Neuronal stem cell (in vitro differentiated cells): ENCODE measurements around the gene FSCN2.

Experiments used
- DNase-seq: peaks from one replicate; pipeline ENCODE4 v3.0.0-alpha.2; 2013; ENCODE audit warnings: low spot score
- H2AFZ ChIP-seq: one replicate; pipeline ENCODE4 v1.6.1; 2013; ENCODE audit warnings: mild to moderate bottlenecking, low read length, inconsistent platforms
- H2AK5ac ChIP-seq: 2 replicates; pipeline ENCODE4 v1.6.1; 2013; ENCODE audit warnings: low read depth, mild to moderate bottlenecking, inconsistent platforms, low read length, moderate library complexity, mixed read lengths
- H2BK120ac ChIP-seq: 2 replicates; pipeline ENCODE4 v1.6.1; 2013; ENCODE audit warnings: low read depth, mild to moderate bottlenecking, inconsistent platforms, low read length, moderate library complexity, mixed read lengths
- H2BK12ac ChIP-seq: one replicate; pipeline ENCODE4 v1.6.1; 2013; ENCODE audit warnings: low read length, inconsistent platforms
- H2BK15ac ChIP-seq: 2 replicates; pipeline ENCODE4 v1.6.1; 2013; ENCODE audit warnings: mild to moderate bottlenecking, low read length, inconsistent platforms, mixed read lengths
- H2BK5ac ChIP-seq: one replicate; pipeline ENCODE4 v1.6.1; 2013; ENCODE audit warnings: inconsistent platforms, mild to moderate bottlenecking, low read length, moderate library complexity
- H3K14ac ChIP-seq: one replicate; pipeline ENCODE4 v1.6.1; 2013; ENCODE audit warnings: low read length, inconsistent platforms
- H3K18ac ChIP-seq: 2 replicates; pipeline ENCODE4 v1.6.1; 2013; ENCODE audit warnings: low read length, inconsistent platforms
- H3K23ac ChIP-seq: 2 replicates; pipeline ENCODE4 v1.6.1; 2013; ENCODE audit warnings: low read depth, mild to moderate bottlenecking, mixed read lengths, low read length, inconsistent platforms; ENCODE audit not compliant: poor library complexity
- H3K27ac ChIP-seq: replicated peaks from 3 replicates; pipeline ENCODE4 v1.5.1; 2013; ENCODE audit warnings: low read length, inconsistent platforms
- H3K27me3 ChIP-seq, 3 experiments: 2 replicates each; pipeline ENCODE4 v1.6.1; 2013; ENCODE audit warnings: low read length in 3 of 3, mild to moderate bottlenecking in 2 of 3, inconsistent platforms in 1 of 3, low read depth in 1 of 3, mixed read lengths in 1 of 3, moderate library complexity in 1 of 3; ENCODE audit not compliant: control insufficient read depth in 3 of 3, insufficient read depth in 3 of 3
- H3K36me3 ChIP-seq, 2 donors: replicated peaks in 1 of 2; 2 replicates each; pipeline ENCODE4 v1.6.1; 2013; ENCODE audit warnings: low read length in 2 of 2; ENCODE audit not compliant: control insufficient read depth in 2 of 2, insufficient read depth in 2 of 2
- H3K4ac ChIP-seq: 2 replicates; pipeline ENCODE4 v1.6.1; 2013; ENCODE audit warnings: inconsistent platforms, mild to moderate bottlenecking, low read length, moderate library complexity
- H3K4me1 ChIP-seq, 2 donors: 1 replicate in 1 of 2; 2 replicates in 1 of 2; pipeline ENCODE4 v1.6.1; 2013; ENCODE audit warnings: low read length in 2 of 2, low read depth in 1 of 2; ENCODE audit not compliant: control insufficient read depth in 2 of 2, insufficient read depth in 1 of 2
- H3K4me2 ChIP-seq: one replicate; pipeline ENCODE4 v1.6.1; 2013; ENCODE audit warnings: mild to moderate bottlenecking, low read length, inconsistent platforms; ENCODE audit not compliant: insufficient read depth, poor library complexity, severe bottlenecking
- H3K4me3 ChIP-seq, 2 donors: 2 replicates each; pipeline ENCODE4 v1.5.1; 2013; ENCODE audit warnings: low read length in 2 of 2, mild to moderate bottlenecking in 2 of 2, inconsistent platforms in 1 of 2, moderate library complexity in 1 of 2
- H3K79me1 ChIP-seq: one replicate; pipeline ENCODE4 v1.6.1; 2013; ENCODE audit warnings: low read depth, mild to moderate bottlenecking, inconsistent platforms, low read length, moderate library complexity
- H3K9ac ChIP-seq: one replicate; pipeline ENCODE4 v1.6.1; 2013; ENCODE audit warnings: mild to moderate bottlenecking, low read depth, low read length, inconsistent platforms; ENCODE audit not compliant: poor library complexity
- H3K9me3 ChIP-seq, 2 donors: replicated peaks in 1 of 2; 2 replicates each; pipeline versions ENCODE3 to v1.6.1; 2013; ENCODE audit warnings: low read length in 2 of 2, mild to moderate bottlenecking in 2 of 2, inconsistent platforms in 1 of 2, low read depth in 1 of 2, mixed read lengths in 1 of 2, moderate library complexity in 1 of 2; ENCODE audit not compliant: control insufficient read depth in 2 of 2, insufficient read depth in 1 of 2
- H4K8ac ChIP-seq: one replicate; pipeline ENCODE4 v1.6.1; 2013; ENCODE audit warnings: low read depth, mild to moderate bottlenecking, inconsistent platforms, low read length, moderate library complexity
- H4K91ac ChIP-seq: one replicate; pipeline ENCODE4 v1.6.1; 2013; ENCODE audit warnings: low read length, low read depth, mild to moderate bottlenecking, inconsistent platforms; ENCODE audit not compliant: poor library complexity
- WGBS, 2 donors: extraction: QIAGEN DNeasy Blood & Tissue Kit; methylation state at CpG; one replicate each; pipeline ENCODE4 v1.1.7; 2013; ENCODE audit warnings: missing lambda C conversion rate in 2 of 2, mixed read lengths in 1 of 2; ENCODE audit not compliant: insufficient read length in 2 of 2, insufficient replicate concordance in 1 of 2; ENCODE audit errors: extremely low coverage in 2 of 2; 5-methylcytosine and 5-hydroxymethylcytosine counted together

The FSCN2 gene

DNA sequence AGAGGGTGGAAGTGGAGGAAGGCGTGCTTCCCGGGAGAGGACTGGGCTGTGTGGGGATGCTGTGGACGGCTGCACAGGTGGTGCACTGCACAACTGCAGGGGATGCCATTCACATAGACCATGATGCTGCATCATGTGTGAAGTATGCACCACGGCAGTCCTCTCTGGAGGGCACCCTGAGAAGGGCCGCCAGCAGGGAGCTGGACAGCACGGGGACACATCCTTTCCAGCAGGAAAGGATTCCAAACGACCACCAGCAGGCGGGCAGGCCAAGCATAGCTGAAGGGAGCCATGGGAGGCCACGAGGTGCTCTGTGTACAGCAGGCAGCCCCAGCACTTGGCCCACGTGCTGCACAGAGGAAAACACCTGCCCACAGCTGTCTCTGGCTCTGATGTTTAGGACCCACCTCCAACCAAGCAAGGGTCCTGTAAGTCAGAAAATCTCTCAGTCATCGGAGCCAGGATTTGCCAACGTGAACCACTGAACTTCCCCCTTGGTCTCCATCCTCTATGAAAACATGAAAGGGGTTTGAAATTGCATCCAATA lies 25.6 kb upstream of the FSCN2 start:
- no peaks in the 10 kb centered on the region for H3K36me3 ChIP-seq
- no peak overlapping the region for H3K4me3 ChIP-seq
- no peak overlapping the region for H3K4ac ChIP-seq
- H3K9ac ChIP-seq = peak overlapping the region; percentile 44
- H3K23ac ChIP-seq = peak overlapping the region; percentile 52
- no peak overlapping the region for H2BK12ac ChIP-seq
- H2BK5ac ChIP-seq = no peak overlapping the region
- no peaks in the 10 kb centered on the region for H3K79me1 ChIP-seq
- H2BK120ac ChIP-seq = peak overlapping the region; percentile 41
- no peak overlapping the region for H4K8ac ChIP-seq
- H4K91ac ChIP-seq = no peak overlapping the region
- no peak overlapping the region for H2AFZ ChIP-seq
- no peak overlapping the region for H3K4me2 ChIP-seq
- peaks cover 0 to 1% of the 10 kb centered on the region in 2 donors for H3K4me1 ChIP-seq
- peaks cover 0 to 2% of the 10 kb centered on the region in 2 donors for H3K9me3 ChIP-seq
- H2BK15ac ChIP-seq = no peak overlapping the region
- H3K27ac ChIP-seq = no peak overlapping the region
- DNase-seq = no peak
- peak overlapping the region; percentile 83 for H2AK5ac ChIP-seq
- peaks cover 0 to 6% (median 0%) of the 10 kb centered on the region in 3 experiments for H3K27me3 ChIP-seq
- H3K14ac ChIP-seq = no peak overlapping the region
- no CpG with 5 or more reads among the region's 12 CpGs for WGBS, 2 donors
- peak overlapping the region; percentile 7 for H3K18ac ChIP-seq

DNA sequence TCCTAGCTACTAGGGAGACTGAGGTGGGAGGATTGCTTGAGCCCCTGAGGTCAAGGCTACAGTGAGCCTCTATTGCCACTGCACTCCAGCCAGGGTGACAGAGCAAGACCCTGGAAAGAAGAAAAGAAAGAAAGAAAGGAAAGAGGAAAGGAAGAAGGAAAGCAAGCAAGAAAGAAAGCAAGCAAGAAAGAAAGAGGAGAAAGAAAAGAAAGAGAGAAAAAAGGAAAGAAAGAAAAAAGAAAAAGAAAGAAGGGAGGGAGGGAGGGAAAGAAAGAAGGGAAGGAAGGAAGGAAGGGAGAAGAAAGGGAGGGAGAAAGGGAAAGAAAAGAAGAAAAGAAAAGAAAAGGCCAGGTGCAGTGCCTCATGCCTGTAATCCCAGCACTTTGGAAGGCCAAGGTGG lies 24.6 kb upstream of the FSCN2 start:
- Histone ChIP-seq H3K27me3 (peaks cover 0 to 6% (median 0%) of the 10 kb centered on the region in 3 experiments), H3K18ac (no peak overlapping the region)

DNA sequence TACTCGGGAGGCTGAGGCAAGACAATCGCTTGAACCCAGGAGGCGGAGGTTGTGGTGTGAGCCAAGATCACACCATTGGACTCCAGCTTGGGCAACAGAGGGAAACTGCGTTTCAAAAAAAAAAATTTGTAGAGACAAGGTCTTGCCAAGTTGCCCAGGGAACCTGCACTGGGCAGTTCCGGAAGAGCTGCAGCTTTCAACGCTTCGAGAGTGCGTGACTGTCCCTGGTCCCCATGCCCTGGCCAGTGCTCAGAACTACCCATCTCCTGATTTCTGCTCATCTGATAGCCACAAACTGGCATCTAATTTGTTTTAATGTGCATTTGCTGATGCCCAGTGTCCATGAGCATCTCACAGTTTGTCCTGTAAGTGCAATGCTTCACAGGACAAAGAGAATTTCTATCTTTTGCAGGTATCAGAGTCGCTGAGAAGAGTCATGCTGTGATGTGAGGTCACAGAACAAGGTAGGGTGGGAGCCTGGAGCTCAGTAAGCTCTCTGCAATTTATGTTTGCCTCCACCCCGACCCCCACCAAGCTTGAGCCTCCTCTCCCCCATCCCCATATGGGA lies 19.5 kb upstream of the FSCN2 start:
- H3K18ac ChIP-seq = no peak overlapping the region
- peaks cover 0 to 8% of the 10 kb centered on the region in 2 donors for H3K9me3 ChIP-seq
- peak overlapping the region in 1 of 2 donors; percentile 95 for H3K4me3 ChIP-seq
- no CpG with 5 or more reads among the region's 10 CpGs for WGBS, 2 donors
- peaks cover 5 to 7% of the 10 kb centered on the region in 2 donors for H3K4me1 ChIP-seq
- no peak overlapping the region for H2AK5ac ChIP-seq
- peak overlapping the region; percentile 7 for H3K27ac ChIP-seq
- no peak overlapping the region for H4K91ac ChIP-seq
- H2BK15ac ChIP-seq = no peak overlapping the region
- H3K4me2 ChIP-seq = peak overlapping the region; percentile 26
- H3K27me3 ChIP-seq = no peaks in the 10 kb centered on the region
- no peak overlapping the region for H2AFZ ChIP-seq
- H3K79me1 ChIP-seq = peaks cover 11% of the 10 kb centered on the region
- H2BK5ac ChIP-seq = no peak overlapping the region
- H3K36me3 ChIP-seq = peaks cover 29 to 39% of the 10 kb centered on the region in 2 donors
- no peak overlapping the region for H3K14ac ChIP-seq
- no peak overlapping the region for H2BK120ac ChIP-seq
- H4K8ac ChIP-seq = no peak overlapping the region
- no peak for DNase-seq
- H3K9ac ChIP-seq = no peak overlapping the region
- no peak overlapping the region for H3K23ac ChIP-seq
- H3K4ac ChIP-seq = no peak overlapping the region
- no peak overlapping the region for H2BK12ac ChIP-seq

More for the DNA sequence above, 24.6 kb upstream of the FSCN2 start:
- H2AFZ ChIP-seq = no peak overlapping the region
- no peak overlapping the region for H2BK120ac ChIP-seq
- H3K4me3 ChIP-seq = no peak overlapping the region
- no peak overlapping the region for H2BK15ac ChIP-seq
- H4K91ac ChIP-seq = no peak overlapping the region
- H3K23ac ChIP-seq = no peak overlapping the region
- no peak overlapping the region for H3K27ac ChIP-seq
- no peak overlapping the region for H3K14ac ChIP-seq
- H3K9ac ChIP-seq = no peak overlapping the region
- peaks cover 0 to 1% of the 10 kb centered on the region in 2 donors for H3K4me1 ChIP-seq
- H2AK5ac ChIP-seq = no peak overlapping the region
- no peak overlapping the region for H2BK5ac ChIP-seq
- H4K8ac ChIP-seq = no peak overlapping the region
- no peak overlapping the region for H3K4me2 ChIP-seq
- H2BK12ac ChIP-seq = no peak overlapping the region
- peaks cover 0 to 3% of the 10 kb centered on the region in 2 donors for H3K36me3 ChIP-seq
- H3K79me1 ChIP-seq = no peaks in the 10 kb centered on the region
- H3K9me3 ChIP-seq = peaks cover 2% of the 10 kb centered on the region in 2 donors
- no peak overlapping the region for H3K4ac ChIP-seq
- no peak for DNase-seq

DNA sequence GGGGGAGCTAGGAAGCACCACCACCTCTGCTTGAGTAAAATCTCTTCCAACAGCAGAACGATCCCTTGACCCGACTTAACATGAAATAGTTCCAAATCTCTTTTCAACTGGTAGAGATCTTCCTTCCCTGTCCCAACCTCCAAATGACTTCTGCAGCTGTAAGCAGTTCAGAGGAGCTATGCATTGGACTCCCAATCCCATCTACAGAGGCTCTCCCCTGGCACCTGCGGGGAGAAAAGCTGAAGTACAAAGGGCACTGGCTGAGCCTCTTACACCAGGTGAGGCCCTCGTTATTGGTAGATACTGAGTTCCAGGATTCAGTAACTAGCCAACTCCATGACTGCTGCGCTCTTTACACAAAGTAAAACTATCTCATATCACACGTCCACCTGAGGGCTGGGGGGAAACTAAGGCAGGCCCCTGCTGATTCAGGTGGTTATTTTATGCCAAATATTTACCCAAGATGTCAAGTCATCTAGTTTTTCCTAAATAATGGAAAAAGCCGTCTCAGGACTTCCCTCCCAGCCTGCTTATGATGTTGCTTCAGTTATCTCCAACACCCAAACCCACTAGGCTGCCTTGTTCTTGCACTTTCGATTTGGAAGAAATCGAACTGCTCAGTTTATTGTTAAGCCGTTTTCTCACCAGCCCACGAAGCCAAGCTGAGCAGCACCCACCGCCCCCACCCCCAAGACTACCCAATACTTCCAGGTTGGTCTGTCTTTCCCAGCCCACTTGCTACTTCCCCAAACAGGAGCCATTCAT lies 18.8 kb upstream of the FSCN2 start:
- peaks cover 13% of the 10 kb centered on the region for H3K79me1 ChIP-seq
- DNase-seq = no peak
- no CpG with 5 or more reads among the region's 12 CpGs for WGBS, 2 donors
- peak overlapping the region; percentile 16 to 95 for H3K4me3 ChIP-seq
- no peak overlapping the region for H3K23ac ChIP-seq
- H2AK5ac ChIP-seq = no peak overlapping the region
- H4K91ac ChIP-seq = no peak overlapping the region
- H2BK5ac ChIP-seq = no peak overlapping the region
- no peak overlapping the region for H3K9ac ChIP-seq
- H3K4me1 ChIP-seq = peaks cover 5 to 7% of the 10 kb centered on the region in 2 donors
- no peak overlapping the region for H2AFZ ChIP-seq
- no peak overlapping the region for H4K8ac ChIP-seq
- no peak overlapping the region for H2BK12ac ChIP-seq
- H3K14ac ChIP-seq = no peak overlapping the region
- H2BK120ac ChIP-seq = no peak overlapping the region
- no peaks in the 10 kb centered on the region for H3K27me3 ChIP-seq
- H3K4me2 ChIP-seq = peak overlapping the region; percentile 26
- H3K4ac ChIP-seq = no peak overlapping the region
- H2BK15ac ChIP-seq = no peak overlapping the region
- H3K18ac ChIP-seq = no peak overlapping the region
- no peak overlapping the region for H3K27ac ChIP-seq
- peaks cover 29 to 39% of the 10 kb centered on the region in 2 donors for H3K36me3 ChIP-seq
- H3K9me3 ChIP-seq = peaks cover 0 to 8% of the 10 kb centered on the region in 2 donors
